Activated CD4-positive, alpha-beta memory T cell treated with anti-CD3 and anti-CD28 coated beads for 36 hours (primary cell): ENCODE results near the gene WDR91. TPM values are rescaled to one million over a fixed set of nuclear protein-coding genes. Genes with fewer than 3 reads are reported as not detected.

Experiments used
- CTCF ChIA-PET: fragments of 350-600 bp; sonication (Branson Sonifier 250); formaldehyde crosslinking; loops from one replicate; lab custom pipeline; 2021; ENCODE audit warnings: antibody characterized with exemption, inconsistent platforms; lab: Charles Lee
- POLR2A ChIA-PET: fragments of 350-600 bp; sonication (Branson Sonifier 250); formaldehyde crosslinking; loops from one replicate; lab custom pipeline; 2021; ENCODE audit warnings: antibody characterized with exemption; lab: Charles Lee
- DNase-seq: peaks from one replicate; pipeline ENCODE4 v3.0.0-alpha.2; 2020
- H3K27ac Mint-ChIP-seq: one replicate; pipeline ENCODE4 v1.8.0; 2021; ENCODE audit warnings: mixed read lengths
- H3K27me3 Mint-ChIP-seq: one replicate; pipeline ENCODE4 v1.8.0; 2021; ENCODE audit warnings: mixed read lengths
- H3K36me3 Mint-ChIP-seq: one replicate; pipeline ENCODE4 v1.8.0; 2021; ENCODE audit warnings: mixed read lengths
- H3K4me1 Mint-ChIP-seq: one replicate; pipeline ENCODE4 v1.8.0; 2021; ENCODE audit warnings: low read depth, mixed read lengths
- H3K4me3 Mint-ChIP-seq: one replicate; pipeline ENCODE4 v1.8.0; 2021; ENCODE audit warnings: mild to moderate bottlenecking, mixed read lengths
- H3K9me3 Mint-ChIP-seq: one replicate; pipeline ENCODE4 v1.8.0; 2021; ENCODE audit warnings: mixed read lengths
- intact Hi-C: fragments of 100-400 bp; cut with micrococcal nuclease; formaldehyde crosslinking; loops from one replicate; pipeline ENCODE4 v1.15.1; 2023
- total RNA-seq, 2 experiments: library from RNA; stranded (reverse); gene quantifications; one replicate each; pipeline ENCODE4 v1.2.3, GENCODE V29; 2021

WDR91 gene
- total RNA-seq: 10 to 100 TPM; 10.3 to 11.0 TPM

- CTCF ChIA-PET: interaction anchor here (0.6 to 1.6 kb wide), 5 partner anchors 42 to 665 kb away, joined by 3 to 6 read pairs (median 5); no protein-coding TSS in a partner anchor
- H3K27me3 Mint-ChIP-seq: no peaks in the 10 kb centered on the region
These were observed at the start of gene WDR91 for GRCh38 chr7:135211179-135211945. Gene WDR91, minus strand, starts transcription at chr7:135211526. Its CDS starts 24 bp downstream, at chr7:135211502.

GRCh38 chr7:135260470-135260869 is 49.1 kb upstream of the WDR91 start:
- H3K36me3 Mint-ChIP-seq: no peaks in the 10 kb centered on the region
- peaks cover 16% of the 10 kb centered on the region for H3K9me3 Mint-ChIP-seq
- H3K4me1 Mint-ChIP-seq: no peaks in the 10 kb centered on the region
- ChIA-PET POLR2A (no interaction called here), CTCF (interaction anchor here (1.5 to 2.4 kb wide), 2 partner anchors 14 to 20 kb away, joined by 5 to 9 read pairs; no protein-coding TSS in a partner anchor)
- H3K27ac Mint-ChIP-seq: no peak overlapping the region
- H3K4me3 Mint-ChIP-seq: no peak overlapping the region
- peaks cover 4% of the 10 kb centered on the region for H3K27me3 Mint-ChIP-seq
- intact Hi-C loops: no loop called here
- no peak for DNase-seq

More at GRCh38 chr7:135211179-135211945, at the start of gene WDR91:
- POLR2A ChIA-PET: interaction anchor here (1.1 to 2.6 kb wide), 5 partner anchors 15 to 63 kb away, joined by 4 to 10 read pairs (median 5); partner anchors contain the start of genes CYREN and TMEM140
- H3K4me3 Mint-ChIP-seq: peak within 1 kb of the TSS; percentile 93
- peaks cover 3% of the 10 kb centered on the region for H3K36me3 Mint-ChIP-seq
- H3K9me3 Mint-ChIP-seq: no peaks in the 10 kb centered on the region
- intact Hi-C loops: loop anchor here (1.0 to 5.0 kb wide), 7 partner anchors 41 to 752 kb away; partner anchors contain the start of genes AGBL3, AKR1B1, CNOT4 and CYREN
- peak; percentile 98 for DNase-seq
- peaks cover 23% of the 10 kb centered on the region for H3K4me1 Mint-ChIP-seq
- H3K27ac Mint-ChIP-seq: peak within 1 kb of the TSS; percentile 83

GRCh38 chr7:135259702-135260101 is 48.4 kb upstream of the WDR91 start:
- no peaks in the 10 kb centered on the region for H3K4me1 Mint-ChIP-seq
- POLR2A ChIA-PET: no interaction called here
- H3K27me3 Mint-ChIP-seq: peaks cover 4% of the 10 kb centered on the region
- intact Hi-C loops: no loop called here
- CTCF ChIA-PET: interaction anchor here (1.5 kb wide), 1 partner anchor 15 kb away, joined by 9 read pairs; no protein-coding TSS in a partner anchor
- peaks cover 11% of the 10 kb centered on the region for H3K9me3 Mint-ChIP-seq
- no peak overlapping the region for H3K4me3 Mint-ChIP-seq
- no peaks in the 10 kb centered on the region for H3K36me3 Mint-ChIP-seq
- no peak overlapping the region for H3K27ac Mint-ChIP-seq
- DNase-seq: no peak

GRCh38 chr7:135258585-135258984 is 47.3 kb upstream of the WDR91 start:
- Mint-ChIP-seq H3K27ac (no peak overlapping the region), H3K4me3 (no peak overlapping the region), H3K36me3 (no peaks in the 10 kb centered on the region), H3K9me3 (peaks cover 3% of the 10 kb centered on the region), H3K27me3 (peaks cover 4% of the 10 kb centered on the region), H3K4me1 (no peaks in the 10 kb centered on the region)
- ChIA-PET POLR2A (no interaction called here), CTCF (interaction anchor here (0.7 to 0.9 kb wide), 2 partner anchors 16 to 77 kb away, joined by 3 read pairs; no protein-coding TSS in a partner anchor)
- no peak for DNase-seq
- intact Hi-C loops: no loop called here

- intact Hi-C loops: no loop called here
- H3K9me3 Mint-ChIP-seq: no peaks in the 10 kb centered on the region
- H3K27me3 Mint-ChIP-seq: peaks cover 2% of the 10 kb centered on the region
- POLR2A ChIA-PET: interaction anchor here (0.7 kb wide), 1 partner anchor 109 kb away, joined by 3 read pairs; no protein-coding TSS in a partner anchor
- H3K4me3 Mint-ChIP-seq: no peak overlapping the region
- no peak for DNase-seq
- H3K4me1 Mint-ChIP-seq: no peaks in the 10 kb centered on the region
- H3K27ac Mint-ChIP-seq: no peak overlapping the region
- no peaks in the 10 kb centered on the region for H3K36me3 Mint-ChIP-seq
- CTCF ChIA-PET: interaction anchor here (0.9 to 1.4 kb wide), 2 partner anchors 16 kb away, joined by 3 read pairs; no protein-coding TSS in a partner anchor
These were observed 46.5 kb upstream of the WDR91 start for GRCh38 chr7:135257790-135258189.

- Mint-ChIP-seq H3K27ac (no peak overlapping the region), H3K4me3 (no peak overlapping the region), H3K27me3 (no peaks in the 10 kb centered on the region), H3K4me1 (peaks cover 11% of the 10 kb centered on the region), H3K36me3 (no peaks in the 10 kb centered on the region), H3K9me3 (no peaks in the 10 kb centered on the region)
- POLR2A ChIA-PET: no interaction called here
- CTCF ChIA-PET: interaction anchor here (0.9 to 1.0 kb wide), 2 partner anchors 20 to 391 kb away, joined by 3 read pairs; no protein-coding TSS in a partner anchor
- DNase-seq: no peak
- intact Hi-C loops: no loop called here
These were observed 42.8 kb upstream of the WDR91 start for GRCh38 chr7:135253851-135254771.

- Mint-ChIP-seq H3K9me3 (no peaks in the 10 kb centered on the region), H3K4me1 (peaks cover 11% of the 10 kb centered on the region), H3K4me3 (no peak overlapping the region), H3K27me3 (no peaks in the 10 kb centered on the region), H3K36me3 (no peaks in the 10 kb centered on the region), H3K27ac (no peak overlapping the region)
- intact Hi-C loops: no loop called here
- peak; percentile 13 for DNase-seq
- ChIA-PET POLR2A (no interaction called here), CTCF (interaction anchor here (1.3 kb wide), 1 partner anchor 22 kb away, joined by 4 read pairs; no protein-coding TSS in a partner anchor)
These were observed 40.4 kb upstream of the WDR91 start for GRCh38 chr7:135251496-135252391.

GRCh38 chr7:135248546-135248945 is 37.2 kb upstream of the WDR91 start:
- H3K36me3 Mint-ChIP-seq: no peaks in the 10 kb centered on the region
- intact Hi-C loops: no loop called here
- no peak for DNase-seq
- H3K9me3 Mint-ChIP-seq: no peaks in the 10 kb centered on the region
- peaks cover 11% of the 10 kb centered on the region for H3K4me1 Mint-ChIP-seq
- no peak overlapping the region for H3K4me3 Mint-ChIP-seq
- CTCF ChIA-PET: no interaction called here
- peaks cover 2% of the 10 kb centered on the region for H3K27me3 Mint-ChIP-seq
- H3K27ac Mint-ChIP-seq: no peak overlapping the region
- POLR2A ChIA-PET: no interaction called here

GRCh38 chr7:135247746-135248471 is 36.6 kb upstream of the WDR91 start:
- POLR2A ChIA-PET: no interaction called here
- Mint-ChIP-seq H3K27me3 (peaks cover 2% of the 10 kb centered on the region), H3K36me3 (no peaks in the 10 kb centered on the region), H3K4me3 (no peak overlapping the region), H3K4me1 (peaks cover 11% of the 10 kb centered on the region), H3K27ac (no peak overlapping the region), H3K9me3 (no peaks in the 10 kb centered on the region)
- CTCF ChIA-PET: no interaction called here
- intact Hi-C loops: no loop called here
- DNase-seq: no peak

GRCh38 chr7:135246191-135246825 is 35.0 kb upstream of the WDR91 start:
- intact Hi-C loops: no loop called here
- Mint-ChIP-seq H3K36me3 (no peaks in the 10 kb centered on the region), H3K27me3 (peaks cover 5% of the 10 kb centered on the region), H3K4me1 (no peaks in the 10 kb centered on the region), H3K4me3 (no peak overlapping the region), H3K27ac (no peak overlapping the region), H3K9me3 (no peaks in the 10 kb centered on the region)
- ChIA-PET POLR2A (no interaction called here), CTCF (interaction anchor here (0.7 kb wide), 1 partner anchor 9 kb away, joined by 3 read pairs; no protein-coding TSS in a partner anchor)
- DNase-seq: no peak
